HepG2 (cell line): ENCODE results near the gene ESYT1. TPM values are rescaled to one million over a fixed set of nuclear protein-coding genes. Genes with fewer than 3 reads are reported as not detected.

Experiments
- ATF3 ChIP-seq: sonication (generic); formaldehyde crosslinking; IDR thresholded peaks from 2 replicates; pipeline ENCODE4 v1.4.0; 2020; ENCODE audit warnings: missing genetic modification reagents
- E2F5 ChIP-seq: sonication (generic); formaldehyde crosslinking; conservative IDR thresholded peaks from 2 replicates; pipeline ENCODE4 v1.4.0; 2020; ENCODE audit warnings: missing genetic modification reagents
- IRF2 ChIP-seq: IDR thresholded peaks from 2 replicates; pipeline ENCODE4 v1.6.1; 2018; ENCODE audit warnings: missing genetic modification reagents, missing compliant biosample characterization
- KAT8 ChIP-seq: IDR thresholded peaks from 2 replicates; pipeline ENCODE4 v1.6.1; 2016; ENCODE audit warnings: missing genetic modification reagents, missing compliant biosample characterization
- KDM6A ChIP-seq: IDR thresholded peaks from 2 replicates; pipeline ENCODE4 v1.6.1; 2016; ENCODE audit warnings: low read depth
- MBD4 ChIP-seq: IDR thresholded peaks from 2 replicates; pipeline ENCODE4 v1.6.1; 2012; ENCODE audit warnings: low read length, inconsistent platforms, borderline replicate concordance
- MNT ChIP-seq: fragments of 450-650 bp; IDR thresholded peaks from 2 replicates; pipeline ENCODE4 v1.6.1; 2016
- NKX3-1 ChIP-seq: sonication (generic); formaldehyde crosslinking; IDR thresholded peaks from 2 replicates; pipeline ENCODE4 v1.5.0; 2020; ENCODE audit warnings: missing genetic modification reagents
- RAD21 ChIP-seq: fragments of 450-650 bp; formaldehyde crosslinking; IDR thresholded peaks from 2 replicates; pipeline ENCODE4 v1.5.0; 2020; ENCODE audit warnings: mild to moderate bottlenecking
- SNRNP70 ChIP-seq: fragments of 200-400 bp; formaldehyde crosslinking; IDR thresholded peaks from 2 replicates; pipeline ENCODE4 v1.6.1; 2017; ENCODE audit warnings: mild to moderate bottlenecking, low read depth, low read length, moderate library complexity
- SPEN ChIP-seq: sonication (generic); formaldehyde crosslinking; IDR thresholded peaks from 2 replicates; pipeline ENCODE4 v1.5.1; 2020; ENCODE audit warnings: low read depth, mild to moderate bottlenecking, missing genetic modification reagents
- SSRP1 ChIP-seq: IDR thresholded peaks from 2 replicates; pipeline ENCODE4 v1.6.1; 2016; ENCODE audit warnings: control low read depth
- ZBTB4 ChIP-seq: sonication (generic); formaldehyde crosslinking; IDR thresholded peaks from 2 replicates; pipeline ENCODE4 v1.4.0; 2020; ENCODE audit warnings: missing genetic modification reagents, mild to moderate bottlenecking, borderline replicate concordance
- ZNF407 ChIP-seq: sonication (generic); formaldehyde crosslinking; IDR thresholded peaks from one replicate; pipeline ENCODE4 v1.5.1; 2020; ENCODE audit warnings: mild to moderate bottlenecking, missing genetic modification reagents; ENCODE audit errors: not compliant biosample characterization
- ZNF552 ChIP-seq: sonication (generic); formaldehyde crosslinking; IDR thresholded peaks from 2 replicates; pipeline ENCODE4 v1.9.0; 2022; ENCODE audit warnings: missing genetic modification reagents, mild to moderate bottlenecking, borderline replicate concordance
- ZNF644 ChIP-seq: IDR thresholded peaks from 2 replicates; pipeline ENCODE4 v1.6.1; 2016; ENCODE audit warnings: low read depth
- ZNF670 ChIP-seq: sonication (generic); formaldehyde crosslinking; IDR thresholded peaks from 2 replicates; pipeline ENCODE4 v1.8.0; 2022; ENCODE audit warnings: mild to moderate bottlenecking, missing genetic modification reagents, borderline replicate concordance
- ZSCAN31 ChIP-seq: sonication (generic); formaldehyde crosslinking; IDR thresholded peaks from 2 replicates; pipeline ENCODE4 v1.5.0; 2020; ENCODE audit warnings: low read depth, mild to moderate bottlenecking, missing genetic modification reagents
- polyA plus RNA-seq, 8 experiments: library from polyadenylated mRNA; depleted of rRNA in 3 of 8; stranded (reverse) in 7 of 8; unstranded in 1 of 8; fragments of >200 nt; fragmentation: Illumina TruSeq in 4 of 8; extraction: Trizol in 4 of 8; gene quantifications; 2 replicates each; pipeline versions ENCODE4 v1.2.1 to v1.2.3, GENCODE V29; 2011 to 2016; ENCODE audit warnings: low read depth in 4 of 8, missing spikeins in 1 of 8, mixed read lengths in 1 of 8; ENCODE audit not compliant: insufficient read depth in 1 of 8
- total RNA-seq, 5 experiments: library from RNA; depleted of rRNA; stranded (reverse); fragments of >200 nt; fragmentation: Illumina TruSeq; extraction: Trizol; gene quantifications; 2 replicates each; pipeline ENCODE4 v1.2.3, GENCODE V29; 2016; ENCODE audit warnings: low read depth in 1 of 5

The ESYT1 gene
- total and polyA plus RNA-seq, 2 of the 13 experiments (the other 11 are each of a cell fraction or from before 2014, with no cell fraction given): 66.9 to 71.0 TPM

- no peak for TF ChIP-seq ZNF407 (CRISPR knock-in tag)
- no peak for TF ChIP-seq E2F5
- TF ChIP-seq SPEN (CRISPR knock-in tag): no peak
- TF ChIP-seq KAT8 (CRISPR knock-in tag): no peak
- peak; percentile 55; the same call in 1 of the 2 replicates for TF ChIP-seq RAD21 (CRISPR knock-in tag)
- peak; percentile 70; the same call in 1 of the 2 replicates for TF ChIP-seq ZNF670 (CRISPR knock-in tag)
- TF ChIP-seq KDM6A (CRISPR knock-in tag): no peak
- no peak for TF ChIP-seq ZSCAN31
- no peak for TF ChIP-seq SNRNP70
- no peak for TF ChIP-seq ATF3 (CRISPR knock-in tag)
- no peak for TF ChIP-seq ZBTB4 (CRISPR knock-in tag)
- no peak for TF ChIP-seq IRF2 (CRISPR knock-in tag)
- TF ChIP-seq SSRP1 (CRISPR knock-in tag): 0 out of 2 replicates have a peak, but pooled peaks have one; percentile 74
- no peak for TF ChIP-seq ZNF644 (CRISPR knock-in tag)
- no peak for TF ChIP-seq MNT
- TF ChIP-seq MBD4: peak; percentile 68; the same call in 1 of the 2 replicates
- no peak for TF ChIP-seq NKX3-1 (CRISPR knock-in tag)
- TF ChIP-seq ZNF552 (CRISPR knock-in tag): no peak
These were observed 24.3 kb upstream of the ESYT1 start (continued) for GRCh38 chr12:56103823-56104108.
